H9 (cell line): Measurements from ENCODE around the gene CTSL. TPM values are rescaled to one million over a fixed set of nuclear protein-coding genes. Genes with fewer than 3 reads are reported as not detected.
"Not testable (repeated sequence)": the region's sequence is repeated elsewhere in the genome, so short reads cannot be mapped to it uniquely, and the experiment has no call there.

Experiments
- DNase-seq: peaks from one replicate; pipeline ENCODE4 v3.0.0-alpha.2; 2017
- H2AFZ ChIP-seq: one replicate; pipeline ENCODE4 v1.6.1; 2013; ENCODE audit warnings: mild to moderate bottlenecking, low read length, control low read depth, moderate library complexity
- H2AK5ac ChIP-seq: 2 replicates; pipeline ENCODE4 v1.6.1; 2013; ENCODE audit warnings: low read length, control low read depth, mixed read lengths; ENCODE audit not compliant: insufficient read length
- H2BK120ac ChIP-seq: one replicate; pipeline ENCODE4 v1.6.1; 2013; ENCODE audit warnings: low read depth, mild to moderate bottlenecking, low read length, control low read depth, inconsistent platforms; ENCODE audit not compliant: poor library complexity, severe bottlenecking
- H2BK12ac ChIP-seq: 2 replicates; pipeline ENCODE4 v1.6.1; 2013; ENCODE audit warnings: low read length, control low read depth, mixed read lengths, low read depth; ENCODE audit not compliant: insufficient read length
- H2BK15ac ChIP-seq: 2 replicates; pipeline ENCODE4 v1.6.1; 2013; ENCODE audit warnings: low read depth, low read length, control low read depth
- H2BK20ac ChIP-seq: one replicate; pipeline ENCODE4 v1.6.1; 2013; ENCODE audit warnings: low read depth, mild to moderate bottlenecking, low read length, control low read depth, inconsistent platforms; ENCODE audit not compliant: poor library complexity, severe bottlenecking
- H2BK5ac ChIP-seq: 2 replicates; pipeline ENCODE4 v1.6.1; 2013; ENCODE audit warnings: low read length, control low read depth, mixed read lengths; ENCODE audit not compliant: insufficient read length
- H3K14ac ChIP-seq: 2 replicates; pipeline ENCODE4 v1.6.1; 2013; ENCODE audit warnings: low read length, control low read depth; ENCODE audit not compliant: insufficient read depth
- H3K18ac ChIP-seq: 2 replicates; pipeline ENCODE4 v1.6.1; 2013; ENCODE audit warnings: low read depth, mild to moderate bottlenecking, mixed read lengths, low read length, control low read depth; ENCODE audit not compliant: insufficient read length
- H3K23ac ChIP-seq: 2 replicates; pipeline ENCODE4 v1.6.1; 2013; ENCODE audit warnings: low read length, control low read depth, mixed read lengths, low read depth; ENCODE audit not compliant: insufficient read length
- H3K23me2 ChIP-seq: 2 replicates; pipeline ENCODE4 v1.6.1; 2013; ENCODE audit warnings: low read depth, mild to moderate bottlenecking, mixed read lengths, low read length, control low read depth; ENCODE audit not compliant: insufficient read length, poor library complexity, severe bottlenecking
- H3K27ac ChIP-seq: 2 replicates; pipeline ENCODE4 v1.5.1; 2013; ENCODE audit warnings: low read length, control low read depth, mixed read lengths, low read depth; ENCODE audit not compliant: insufficient read length
- H3K27me3 ChIP-seq: 2 replicates; pipeline ENCODE4 v1.6.1; 2013; ENCODE audit warnings: low read length, control low read depth, inconsistent platforms; ENCODE audit not compliant: insufficient read depth
- H3K4ac ChIP-seq: 2 replicates; pipeline ENCODE4 v1.6.1; 2013; ENCODE audit warnings: low read depth, mild to moderate bottlenecking, control low read depth, inconsistent platforms, low read length, moderate library complexity
- H3K4me1 ChIP-seq: 2 replicates; pipeline ENCODE4 v1.6.1; 2013; ENCODE audit warnings: low read length, control low read depth, inconsistent platforms; ENCODE audit not compliant: insufficient read depth
- H3K4me2 ChIP-seq: 2 replicates; pipeline ENCODE4 v1.6.1; 2013; ENCODE audit warnings: low read length, control low read depth, mixed read lengths; ENCODE audit not compliant: insufficient read length, insufficient read depth
- H3K56ac ChIP-seq: 2 replicates; pipeline ENCODE4 v1.6.1; 2013; ENCODE audit warnings: low read depth, mild to moderate bottlenecking, mixed read lengths, low read length, control low read depth; ENCODE audit not compliant: insufficient read length
- H3K79me1 ChIP-seq: 2 replicates; pipeline ENCODE4 v1.6.1; 2013; ENCODE audit warnings: low read depth, mild to moderate bottlenecking, moderate library complexity, low read length, control low read depth, inconsistent platforms; ENCODE audit not compliant: insufficient read depth, poor library complexity, severe bottlenecking
- H3K79me2 ChIP-seq: 2 replicates; pipeline ENCODE4 v1.6.1; 2013; ENCODE audit warnings: low read length, control low read depth, inconsistent platforms; ENCODE audit not compliant: insufficient read depth
- H3K9ac ChIP-seq: 2 replicates; pipeline ENCODE4 v1.6.1; 2013; ENCODE audit warnings: low read length, control low read depth, mixed read lengths; ENCODE audit not compliant: insufficient read length; ENCODE audit errors: extremely low read depth
- H3K9me3 ChIP-seq: one replicate; pipeline ENCODE4 v1.6.1; 2013; ENCODE audit warnings: low read depth, low read length, inconsistent platforms; ENCODE audit not compliant: control insufficient read depth
- H3T11ph ChIP-seq: one replicate; pipeline ENCODE4 v1.6.1; 2013; ENCODE audit warnings: mild to moderate bottlenecking, low read length, control low read depth, inconsistent platforms
- H4K20me1 ChIP-seq: one replicate; pipeline ENCODE4 v1.6.1; 2013; ENCODE audit not compliant: control insufficient read depth, insufficient read length, insufficient read depth
- H4K5ac ChIP-seq: 2 replicates; pipeline ENCODE4 v1.6.1; 2013; ENCODE audit warnings: low read depth, mild to moderate bottlenecking, mixed read lengths, low read length, control low read depth; ENCODE audit not compliant: insufficient read length
- H4K8ac ChIP-seq: replicated peaks from 2 replicates; pipeline ENCODE4 v1.6.1; 2013; ENCODE audit warnings: low read length, control low read depth, mixed read lengths, low read depth; ENCODE audit not compliant: insufficient read length
- H4K91ac ChIP-seq: 2 replicates; pipeline ENCODE4 v1.6.1; 2013; ENCODE audit warnings: low read depth, mild to moderate bottlenecking, moderate library complexity, mixed read lengths, low read length, control low read depth; ENCODE audit not compliant: insufficient read length
- H3K27ac Mint-ChIP-seq, 3 experiments: 2 replicates in 2 of 3; 3 replicates in 1 of 3; pipeline ENCODE4 v1.8.0; 2020 to 2021; ENCODE audit warnings: mixed read lengths in 3 of 3, mild to moderate bottlenecking in 1 of 3, moderate library complexity in 1 of 3
- H3K27me3 Mint-ChIP-seq: 2 replicates; pipeline ENCODE4 v1.8.0; 2021; ENCODE audit warnings: low read depth, mild to moderate bottlenecking, moderate library complexity, mixed read lengths
- H3K36me3 Mint-ChIP-seq, 3 experiments: 2 replicates in 2 of 3; 3 replicates in 1 of 3; pipeline ENCODE4 v1.8.0; 2020 to 2021; ENCODE audit warnings: low read depth in 3 of 3, mixed read lengths in 3 of 3; ENCODE audit not compliant: insufficient read depth in 1 of 3
- H3K4me1 Mint-ChIP-seq, 2 experiments: 2 replicates each; pipeline ENCODE4 v1.8.0; 2020; ENCODE audit warnings: mixed read lengths in 2 of 2
- H3K4me3 Mint-ChIP-seq, 2 experiments: 2 replicates in 1 of 2; 3 replicates in 1 of 2; pipeline ENCODE4 v1.8.0; 2020 to 2021; ENCODE audit warnings: mild to moderate bottlenecking in 2 of 2, mixed read lengths in 2 of 2, moderate library complexity in 1 of 2
- H3K9me3 Mint-ChIP-seq, 2 experiments: 2 replicates in 1 of 2; 3 replicates in 1 of 2; pipeline ENCODE4 v1.8.0; 2020; ENCODE audit warnings: mild to moderate bottlenecking in 2 of 2, mixed read lengths in 2 of 2, moderate library complexity in 1 of 2
- CTCF ChIP-seq: fragments of 200-600 bp; sonication (generic); conservative IDR thresholded peaks from 3 replicates; pipeline ENCODE4 v1.8.0; 2021; ENCODE audit warnings: antibody characterized with exemption, mild to moderate bottlenecking
- WGBS: extraction: QIAGEN DNeasy Blood & Tissue Kit; methylation state at CpG from one replicate; pipeline ENCODE4 v1.1.7; 2013; ENCODE audit warnings: missing lambda C conversion rate, low lambda C conversion rate, mixed read lengths; ENCODE audit not compliant: insufficient read length; ENCODE audit errors: extremely low coverage; 5-methylcytosine and 5-hydroxymethylcytosine counted together
- total RNA-seq: library from RNA; stranded (reverse); gene quantifications from 2 replicates; pipeline ENCODE4 v1.2.1, GENCODE V29; 2021

CTSL gene
- total RNA-seq, 1 experiment from 2014 or later, result 28.9 TPM

- Histone ChIP-seq H2BK120ac (no peak overlapping the region), H3K23ac (no peak overlapping the region), H4K20me1 (no peaks in the 10 kb centered on the region), H4K8ac (no peak overlapping the region), H3K4me2 (no peak overlapping the region), H3T11ph (no peak overlapping the region), H3K79me2 (no peaks in the 10 kb centered on the region), H3K9me3 (peaks cover 4% of the 10 kb centered on the region), H2BK20ac (no peak overlapping the region), H2AK5ac (no peak overlapping the region), H4K5ac (no peak overlapping the region), H3K14ac (no peak overlapping the region), H3K18ac (no peak overlapping the region), H3K56ac (no peak overlapping the region), H2BK12ac (no peak overlapping the region), H2AFZ (no peak overlapping the region), H3K27me3 (no peaks in the 10 kb centered on the region), H3K27ac (no peak overlapping the region), H3K79me1 (no peaks in the 10 kb centered on the region), H3K4ac (no peak overlapping the region), H2BK15ac (no peak overlapping the region), H2BK5ac (no peak overlapping the region), H3K4me1 (no peaks in the 10 kb centered on the region), H4K91ac (no peak overlapping the region), H3K23me2 (no peaks in the 10 kb centered on the region), H3K9ac (no peak overlapping the region)
- Mint-ChIP-seq H3K36me3 (peaks cover 0 to 6% (median 1%) of the 10 kb centered on the region in 3 experiments; a peak in 3 of 7 replicates), H3K4me1 (peaks cover 0 to 4% of the 10 kb centered on the region in 2 experiments; a peak in 3 of 4 replicates), H3K27me3 (peaks cover 3% of the 10 kb centered on the region; the same call in 1 of the 2 replicates), H3K9me3 (peaks cover 7 to 16% of the 10 kb centered on the region in 2 experiments), H3K27ac (no peak overlapping the region), H3K4me3 (no peak overlapping the region)
- WGBS, result no CpG with 5 or more reads among the region's 2 CpGs
- DNase-seq, result no peak
- TF ChIP-seq CTCF, result no peak
These were observed 27.4 kb downstream of the CTSL start for GRCh38 chr9:87753313-87753712.

- H4K8ac ChIP-seq, H4K20me1 ChIP-seq, H2BK15ac ChIP-seq, H3K9me3 ChIP-seq, H3K4me2 ChIP-seq, H3T11ph ChIP-seq, H3K18ac ChIP-seq, H3K4me3 Mint-ChIP-seq, H2AFZ ChIP-seq, H3K27me3 ChIP-seq, DNase-seq, H2BK120ac ChIP-seq, H3K27ac Mint-ChIP-seq, H3K14ac ChIP-seq, H3K79me1 ChIP-seq, H4K91ac ChIP-seq, H3K27me3 Mint-ChIP-seq, H3K9ac ChIP-seq, H2BK5ac ChIP-seq, H3K56ac ChIP-seq, H3K23me2 ChIP-seq, H3K79me2 ChIP-seq, H3K4me1 ChIP-seq, H2BK12ac ChIP-seq, H4K5ac ChIP-seq, H3K27ac ChIP-seq, H2BK20ac ChIP-seq, H3K23ac ChIP-seq, H3K4me1 Mint-ChIP-seq, H3K4ac ChIP-seq, H2AK5ac ChIP-seq: not testable (repeated sequence)
- peaks cover 7 to 14% (median 10%) of the 10 kb centered on the region in 3 experiments; a peak in 6 of 7 replicates for H3K36me3 Mint-ChIP-seq
- peaks cover 17 to 21% of the 10 kb centered on the region in 2 experiments for H3K9me3 Mint-ChIP-seq
- WGBS, result no CpG with 5 or more reads among the region's 24 CpGs
These were observed 32.4 kb downstream of the CTSL start for GRCh38 chr9:87758330-87758729.
